GM21367 (cell line): ENCODE measurements around the gene CENPM.

Source experiments
- ATAC-seq: cut with Tn5 transposase; IDR thresholded peaks from one replicate; pipeline ENCODE4 v1.9.1; 2021; ENCODE audit not compliant: unreplicated experiment

The CENPM gene, protein sequence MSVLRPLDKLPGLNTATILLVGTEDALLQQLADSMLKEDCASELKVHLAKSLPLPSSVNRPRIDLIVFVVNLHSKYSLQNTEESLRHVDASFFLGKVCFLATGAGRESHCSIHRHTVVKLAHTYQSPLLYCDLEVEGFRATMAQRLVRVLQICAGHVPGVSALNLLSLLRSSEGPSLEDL

DNA sequence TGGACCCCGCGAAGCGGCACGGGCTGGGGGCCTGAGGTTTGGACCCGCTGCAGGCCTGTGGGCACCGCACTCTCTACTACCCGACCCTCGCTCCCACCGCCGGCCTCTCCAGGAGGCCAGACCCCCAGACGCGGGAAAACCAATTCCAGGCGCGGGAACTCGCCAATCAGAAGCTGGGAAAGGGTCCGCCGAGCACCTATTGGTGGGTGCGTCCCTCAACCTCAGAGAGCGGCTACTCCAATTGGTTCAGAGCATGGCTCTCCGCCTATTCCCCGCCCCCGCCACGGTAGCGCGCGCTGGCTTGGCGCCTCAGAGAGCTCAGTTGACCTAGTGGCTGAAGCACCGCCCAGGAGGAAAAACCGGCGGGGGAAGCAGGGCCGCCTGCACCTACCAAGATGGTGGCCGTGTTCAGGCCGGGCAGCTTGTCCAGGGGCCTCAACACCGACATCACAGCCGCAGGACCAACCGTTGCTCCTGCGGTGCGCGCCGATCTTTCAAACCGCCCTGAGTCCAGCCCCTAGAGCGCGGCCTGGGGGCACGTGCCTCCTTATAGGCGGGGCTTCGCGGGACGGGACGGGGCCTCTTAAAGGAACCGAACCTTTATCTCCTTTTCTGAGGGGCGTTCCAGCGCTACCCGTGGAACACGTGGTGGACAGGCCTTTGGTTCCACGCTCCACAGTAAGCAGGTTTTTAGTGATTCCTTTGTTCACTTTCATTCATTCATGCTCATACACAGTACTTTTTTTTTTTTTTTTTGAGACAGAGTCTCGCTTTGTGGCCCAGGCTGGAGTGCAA, at the start of gene CENPM:
Gene CENPM (minus strand): TSS at position 524 of the 795 bp plus-strand sequence. CDS start 76 bp downstream, at position 448.
- peak; percentile 60 for ATAC-seq

DNA sequence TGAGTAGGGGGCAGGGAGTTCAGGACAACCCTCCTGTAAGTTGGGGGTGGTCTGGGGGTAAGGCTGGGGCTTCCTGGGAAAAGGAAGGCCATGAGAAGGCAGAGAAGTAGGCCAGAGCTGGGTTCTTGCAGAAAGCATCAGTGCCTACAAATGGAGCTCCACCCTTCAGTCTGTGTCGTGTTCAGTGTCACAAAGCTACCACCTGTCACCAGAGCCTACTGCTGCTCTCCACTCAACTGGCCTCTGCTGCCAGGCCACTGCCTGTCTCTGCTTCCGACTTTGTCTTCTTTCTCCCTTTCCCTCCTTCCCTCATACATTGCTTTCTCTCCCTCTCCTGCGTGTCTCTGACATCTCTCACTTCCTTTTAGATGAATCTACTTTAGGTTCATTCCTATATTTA, 48.3 kb upstream of the CENPM start:
- ATAC-seq = no peak

DNA sequence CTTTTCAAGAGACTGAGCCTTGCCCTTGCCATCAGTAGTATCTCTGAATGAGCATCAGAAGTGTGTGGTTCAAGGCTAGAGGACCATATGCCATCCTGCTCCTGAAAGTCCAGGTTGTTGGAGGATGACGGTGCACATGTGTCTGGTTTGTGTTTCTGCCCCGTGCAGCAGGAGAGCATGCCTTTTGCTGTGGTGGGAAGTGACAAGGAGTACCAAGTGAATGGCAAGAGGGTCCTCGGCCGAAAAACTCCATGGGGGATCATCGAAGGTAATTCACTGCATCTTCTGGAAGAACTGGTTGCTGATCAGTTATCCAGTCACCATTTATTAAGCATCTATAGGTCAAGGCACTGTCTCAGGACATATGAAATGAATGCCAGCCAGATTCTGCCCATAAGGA, 45.5 kb upstream of the CENPM start:
- no peak for ATAC-seq

DNA sequence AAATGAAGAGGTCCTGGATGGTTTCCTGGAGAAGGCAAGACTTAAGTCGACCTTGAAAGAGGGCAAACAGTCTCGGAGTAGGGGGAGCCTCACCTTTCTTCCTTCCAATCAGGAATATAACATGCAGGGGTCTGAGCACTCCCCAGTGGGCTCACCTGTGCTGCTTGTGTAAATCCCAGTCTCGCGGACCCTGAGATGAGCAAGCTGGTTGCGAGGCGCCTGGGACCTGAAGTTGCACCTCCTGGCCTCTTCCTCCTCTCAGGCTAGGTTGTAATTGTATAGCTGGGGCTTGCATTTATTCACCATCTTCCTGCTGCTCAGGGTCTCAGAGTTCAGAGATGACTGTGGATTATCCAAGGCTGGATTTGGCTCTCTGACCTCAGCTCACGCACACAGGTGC, 44.2 kb upstream of the CENPM start:
- ATAC-seq = no peak

DNA sequence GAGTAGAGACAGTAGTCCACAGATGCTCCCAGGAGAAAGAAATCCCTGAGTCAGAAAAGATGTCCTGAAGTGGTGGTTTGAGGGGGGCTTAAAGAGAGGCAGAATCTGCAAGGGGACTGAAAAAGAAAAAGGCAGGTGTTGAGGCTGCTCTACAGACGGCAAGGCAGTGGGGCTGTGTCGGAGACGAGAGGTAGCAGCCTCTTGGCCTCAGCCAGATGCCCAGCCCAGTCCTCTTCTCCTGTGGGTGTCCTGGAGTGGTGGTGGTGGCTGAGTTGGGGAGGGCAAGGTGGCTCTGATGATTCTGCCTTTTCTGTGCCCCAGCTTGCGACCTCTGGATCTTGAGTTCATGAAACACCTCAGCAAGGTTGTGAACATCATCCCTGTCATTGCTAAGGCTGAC, 42.3 kb upstream of the CENPM start:
- no peak for ATAC-seq

DNA sequence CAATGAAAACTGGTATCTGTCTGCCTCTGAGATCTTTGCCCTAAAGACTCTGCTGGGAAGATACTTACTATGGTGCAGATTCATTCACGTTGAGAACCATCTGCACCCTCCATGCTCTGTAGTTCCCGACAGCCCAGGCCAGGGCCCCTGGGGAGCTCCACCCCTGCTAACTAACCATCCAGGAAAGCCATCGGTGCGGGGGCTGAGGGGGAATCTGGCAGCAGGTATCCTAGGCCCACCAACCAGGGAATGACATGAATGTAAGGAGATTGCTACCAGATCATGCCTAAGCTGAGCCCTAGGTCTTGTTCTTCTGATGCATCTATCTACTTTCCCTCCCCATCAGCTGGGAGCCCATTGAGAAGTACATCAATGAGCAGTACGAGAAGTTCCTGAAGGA, 40.3 kb upstream of the CENPM start:
- ATAC-seq = no peak

DNA sequence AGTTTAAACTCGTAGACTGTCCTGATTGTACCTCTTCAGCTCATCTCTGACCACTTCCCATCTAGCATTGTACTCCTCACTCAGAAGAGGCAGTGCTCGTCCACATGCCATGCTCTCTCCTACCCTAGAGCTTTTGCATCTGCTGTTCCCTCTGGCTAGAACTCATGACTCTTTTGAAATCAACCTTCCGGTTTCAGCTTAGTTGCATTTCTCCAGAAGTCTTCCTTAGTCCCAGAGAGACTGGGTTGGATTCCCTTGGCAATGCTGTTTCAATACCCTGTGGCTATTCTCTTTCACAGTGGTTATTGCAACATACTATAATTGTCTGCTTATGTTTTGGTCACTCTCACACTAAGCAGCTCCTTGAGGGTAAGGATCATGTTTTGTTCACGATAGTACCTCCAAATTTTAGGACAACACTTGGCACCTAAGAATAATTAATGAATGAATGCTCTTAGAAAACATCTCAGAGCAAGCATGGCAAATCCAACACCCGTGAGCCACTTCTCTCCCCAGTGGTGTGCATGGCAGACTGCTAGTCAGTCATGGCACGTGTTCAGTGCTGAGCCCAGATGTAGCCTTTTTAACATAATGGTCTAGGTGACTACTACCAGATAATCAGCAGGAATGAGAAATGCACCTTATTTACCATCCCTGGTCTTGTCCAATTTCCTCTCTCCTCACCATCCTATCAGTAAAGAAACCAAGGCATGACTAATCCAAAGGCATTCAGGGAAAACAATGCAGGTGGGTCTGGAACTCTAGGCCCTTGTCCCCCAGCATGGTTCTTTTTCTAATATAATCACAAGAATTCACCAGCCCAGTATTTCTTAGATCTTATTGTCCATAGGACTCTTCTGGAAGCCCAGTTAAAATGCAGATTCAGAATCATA, 36.8 kb upstream of the CENPM start:
- no peak for ATAC-seq

DNA sequence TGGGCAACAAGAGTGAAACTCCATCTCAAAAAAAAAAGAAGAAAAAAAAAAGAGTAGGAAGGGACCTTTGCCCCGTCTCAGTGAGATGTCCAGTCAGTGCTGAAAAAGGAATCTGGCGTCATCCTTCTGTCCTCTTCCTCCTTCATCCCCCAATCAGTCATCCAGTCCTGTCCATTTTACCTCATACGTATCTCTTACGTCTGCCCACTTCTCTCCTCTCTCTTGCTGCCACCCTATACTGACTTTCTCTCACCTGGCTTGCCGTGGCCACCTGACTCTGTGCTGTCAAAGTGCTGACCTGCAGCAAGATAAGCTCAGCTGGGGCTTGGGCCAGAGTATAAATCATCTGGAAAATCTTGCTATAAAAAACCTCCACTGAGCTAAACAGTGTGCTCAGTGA, 35.9 kb upstream of the CENPM start:
- no peak for ATAC-seq

DNA sequence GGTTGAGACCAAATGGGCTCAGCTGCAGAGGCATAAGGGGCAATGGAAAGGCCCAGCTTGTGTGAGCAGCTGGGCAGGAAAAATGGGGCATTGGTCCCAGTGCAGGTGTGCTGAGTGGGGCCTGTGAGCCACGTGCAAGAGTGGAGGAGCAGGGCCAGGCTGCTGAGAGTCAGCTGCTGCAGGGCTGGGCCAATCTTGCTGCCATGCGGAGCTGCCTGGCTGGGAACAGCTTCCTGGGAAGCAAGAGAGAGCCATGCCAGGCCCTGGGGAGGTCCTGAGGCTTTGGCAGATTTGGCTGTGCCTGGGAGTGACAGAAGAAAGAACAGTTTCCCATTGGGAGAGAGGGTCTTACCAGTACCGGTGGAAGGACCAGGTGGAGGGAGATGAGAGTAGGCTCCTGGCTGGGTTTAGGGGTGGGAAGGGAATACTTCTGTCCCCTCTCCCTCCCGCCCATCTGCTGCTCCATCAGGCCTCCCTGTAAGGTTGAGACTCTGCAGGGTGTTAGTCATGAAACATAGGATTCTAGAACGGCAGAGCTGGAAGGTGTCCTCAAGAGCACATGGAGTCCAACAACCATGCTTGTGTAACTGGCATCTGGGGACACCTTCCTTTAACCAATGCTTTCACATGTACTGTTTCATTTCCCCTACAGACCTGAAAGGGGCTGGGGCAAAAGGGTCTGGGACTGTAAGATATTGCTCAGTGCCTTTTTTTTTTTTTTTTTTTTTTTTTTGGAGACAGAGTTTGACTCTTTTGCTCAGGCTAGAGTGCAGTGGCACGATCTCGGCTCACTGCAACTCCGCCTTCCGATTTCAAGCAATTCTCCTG, 32.7 kb upstream of the CENPM start:
- ATAC-seq = no peak

DNA sequence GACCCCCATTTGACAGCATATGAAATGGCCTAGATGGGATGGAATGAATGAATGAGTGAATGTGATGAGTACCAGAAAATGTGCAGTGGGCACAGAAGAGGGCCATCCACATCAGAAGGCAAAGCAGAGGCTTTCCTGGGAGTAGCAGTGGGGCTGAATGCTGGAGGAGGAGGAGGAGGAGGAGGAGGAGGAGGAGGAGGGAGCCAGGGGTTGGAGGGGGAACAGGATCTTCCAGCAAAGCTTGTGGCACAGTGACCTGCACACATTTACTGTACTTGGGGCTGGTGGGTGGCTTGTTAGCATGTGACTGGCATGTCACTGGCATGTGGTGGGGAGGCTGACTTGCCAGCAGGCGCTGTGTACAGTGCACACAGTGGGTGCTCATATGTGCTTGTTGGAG, 31.8 kb upstream of the CENPM start:
- ATAC-seq = no peak

DNA sequence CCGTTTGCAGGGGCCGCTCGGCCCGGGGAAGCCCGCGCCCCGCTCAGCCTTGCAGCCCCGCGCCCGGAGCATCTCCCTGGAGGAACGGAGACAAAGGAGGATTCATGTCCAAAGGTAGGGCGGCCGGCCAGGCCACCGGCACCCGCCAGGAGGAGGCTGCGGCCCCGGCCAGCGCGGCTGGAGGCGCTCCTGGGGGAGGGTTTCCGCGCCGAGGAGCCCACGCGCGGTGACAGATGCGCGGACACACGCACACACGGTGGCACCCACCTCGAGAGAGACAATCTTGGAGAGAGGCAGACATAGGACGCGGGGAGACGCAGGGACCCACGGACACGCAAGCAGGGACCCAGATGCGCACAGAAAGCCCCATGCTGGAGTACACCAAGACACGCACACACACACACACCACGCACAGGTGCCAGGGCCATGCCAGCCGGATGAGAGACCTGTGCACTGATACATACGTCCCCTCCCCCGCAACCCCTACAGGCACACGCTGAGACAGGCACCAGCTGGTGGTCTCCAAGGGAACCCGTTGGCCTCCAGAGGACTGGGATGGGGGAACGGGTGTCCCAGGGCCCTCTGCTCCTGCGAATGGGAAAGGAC, 30.1 kb upstream of the CENPM start:
- no peak for ATAC-seq

DNA sequence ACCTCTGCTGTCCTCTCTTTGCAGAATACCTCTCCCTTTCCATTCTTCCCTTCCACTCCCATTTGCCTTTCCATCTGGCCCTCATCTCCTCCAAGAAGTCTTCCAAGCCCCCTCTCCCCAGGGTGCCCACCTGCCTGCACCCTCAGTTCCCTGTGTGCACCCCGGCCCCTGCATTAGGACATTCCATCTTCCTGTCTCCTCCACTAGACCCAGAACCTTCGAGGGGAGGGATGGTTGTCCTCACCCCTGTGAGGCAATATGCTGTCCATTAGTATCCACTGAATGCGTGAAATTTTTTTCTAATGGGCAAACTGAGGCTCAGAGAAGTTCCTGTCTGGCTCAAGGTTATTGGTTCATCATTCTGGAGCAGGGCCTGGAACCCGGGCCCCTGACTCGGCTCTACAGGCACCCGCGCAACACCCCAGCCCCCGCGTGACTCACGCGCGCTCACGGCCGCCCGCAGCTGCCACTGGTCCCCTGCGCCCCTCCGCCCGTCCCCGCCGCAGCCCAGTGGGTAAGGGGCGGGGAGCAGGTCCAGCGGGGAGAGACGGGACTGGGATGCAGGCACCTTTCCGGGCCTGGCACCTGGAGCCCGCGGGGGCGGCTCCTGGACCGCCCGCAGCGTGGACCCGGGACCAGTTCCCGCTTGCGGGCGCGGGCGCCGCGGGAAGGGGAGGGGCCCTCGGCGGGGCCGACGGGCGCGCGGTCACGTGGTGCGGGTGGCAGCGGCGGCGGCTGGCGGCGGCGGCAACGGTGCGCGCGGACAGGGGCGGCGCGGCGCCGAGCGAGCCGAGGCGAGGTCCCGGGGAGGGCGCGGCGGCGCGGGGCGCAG, 29.3 kb upstream of the CENPM start:
- no peak for ATAC-seq

DNA sequence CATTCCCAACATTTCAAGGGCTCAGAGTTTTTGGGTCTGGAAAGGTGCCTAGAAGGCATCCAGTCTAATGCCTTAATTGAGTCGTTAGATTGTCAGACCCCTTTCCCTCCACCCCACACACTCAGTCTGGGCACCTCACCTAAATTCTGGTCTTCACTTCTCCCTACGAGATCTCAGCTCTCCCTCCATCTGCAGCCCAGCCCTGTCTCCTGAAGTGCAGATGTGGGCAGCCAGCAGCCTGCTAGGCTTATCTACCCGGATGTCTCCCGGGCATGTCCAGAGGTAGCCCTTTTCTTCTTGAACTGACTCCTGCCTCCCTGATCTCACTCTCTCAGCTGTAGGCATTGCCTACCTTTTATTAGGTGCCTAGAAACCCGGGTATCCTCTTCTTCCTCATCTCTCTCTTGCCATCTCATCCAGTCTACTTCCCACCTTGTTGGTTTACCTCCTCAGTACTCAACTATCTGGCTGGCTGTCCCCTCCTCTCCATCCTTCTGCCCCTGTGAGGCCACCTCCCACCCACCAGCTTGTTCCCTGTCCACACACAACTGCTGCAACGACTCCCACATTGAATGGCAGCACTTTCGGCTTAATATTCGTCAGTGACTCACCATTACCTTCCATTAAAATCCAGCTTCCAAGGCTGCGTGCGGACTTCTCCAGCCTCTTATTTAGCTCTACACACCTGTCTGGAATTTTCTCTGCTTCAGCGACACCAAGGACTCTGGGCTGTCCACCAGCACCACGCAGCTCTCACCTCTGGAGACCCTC, 28.5 kb upstream of the CENPM start:
- no peak for ATAC-seq

DNA sequence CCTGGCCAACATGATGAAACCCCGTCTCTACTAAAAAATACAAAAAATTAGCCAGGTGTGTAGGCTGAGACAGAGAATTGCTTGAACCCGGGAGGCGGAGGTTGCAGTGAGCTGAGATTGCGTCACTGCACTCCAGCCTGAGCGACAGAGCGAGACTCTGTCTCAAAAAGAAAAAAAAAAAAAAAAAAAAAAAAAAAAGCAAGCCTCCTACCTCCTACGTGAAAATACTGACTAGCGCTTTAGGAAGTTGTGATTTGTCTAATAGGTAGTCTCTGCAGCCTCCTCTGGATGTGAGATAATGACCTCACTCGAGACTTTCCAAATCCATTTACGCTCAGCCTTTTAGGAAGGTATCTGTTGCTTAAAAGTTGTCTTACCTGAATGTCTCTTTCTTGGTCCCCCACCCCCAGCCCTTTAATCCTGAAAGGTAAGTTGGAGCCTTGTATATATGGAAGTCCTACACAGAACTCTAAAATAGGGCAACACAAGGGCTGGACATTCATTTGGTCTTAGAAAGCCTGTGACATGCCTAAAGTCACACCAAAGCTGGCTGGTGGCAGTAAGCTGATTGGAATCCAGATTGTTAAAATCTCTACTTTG, 27.8 kb upstream of the CENPM start:
- no peak for ATAC-seq

DNA sequence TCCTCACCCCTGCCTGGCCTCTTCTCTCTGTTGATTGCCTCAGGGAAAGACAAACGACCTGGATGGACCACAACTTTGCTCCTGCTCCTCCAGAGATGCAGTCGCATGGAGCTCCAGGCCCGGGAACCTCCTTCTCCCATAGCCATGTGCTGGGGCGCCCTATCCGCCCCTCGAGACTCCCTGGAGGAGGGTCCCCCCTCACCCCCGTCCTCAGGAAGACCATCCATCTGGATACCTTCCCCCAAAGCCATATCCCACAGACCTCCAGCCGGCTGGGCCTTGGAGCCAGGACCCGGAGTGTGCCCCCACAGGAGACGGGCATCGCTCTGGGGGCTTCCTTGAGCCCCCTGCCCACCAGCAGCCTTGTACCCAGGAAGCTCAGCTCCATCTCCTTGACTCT, 24.5 kb upstream of the CENPM start:
- ATAC-seq = no peak

DNA sequence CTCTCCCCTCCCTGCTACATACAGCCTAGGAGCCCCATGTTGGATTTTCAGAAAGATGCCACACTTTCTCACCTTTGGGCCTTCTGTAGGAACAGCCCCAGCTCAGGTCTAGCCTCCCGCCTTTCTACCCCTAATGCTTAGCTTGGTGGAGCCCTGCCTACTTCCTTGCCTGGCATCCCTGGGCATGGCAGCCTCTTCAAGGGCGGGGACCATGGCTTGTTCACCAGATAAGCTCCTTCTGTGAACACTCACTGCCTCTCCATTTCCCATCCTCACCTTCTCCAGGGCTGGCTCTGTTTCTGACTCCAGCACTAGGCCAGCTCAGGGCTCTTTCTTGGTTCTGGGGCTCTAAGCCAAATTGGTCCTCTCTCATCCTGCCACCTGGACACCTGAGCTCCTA, 23.6 kb upstream of the CENPM start:
- ATAC-seq = no peak

DNA sequence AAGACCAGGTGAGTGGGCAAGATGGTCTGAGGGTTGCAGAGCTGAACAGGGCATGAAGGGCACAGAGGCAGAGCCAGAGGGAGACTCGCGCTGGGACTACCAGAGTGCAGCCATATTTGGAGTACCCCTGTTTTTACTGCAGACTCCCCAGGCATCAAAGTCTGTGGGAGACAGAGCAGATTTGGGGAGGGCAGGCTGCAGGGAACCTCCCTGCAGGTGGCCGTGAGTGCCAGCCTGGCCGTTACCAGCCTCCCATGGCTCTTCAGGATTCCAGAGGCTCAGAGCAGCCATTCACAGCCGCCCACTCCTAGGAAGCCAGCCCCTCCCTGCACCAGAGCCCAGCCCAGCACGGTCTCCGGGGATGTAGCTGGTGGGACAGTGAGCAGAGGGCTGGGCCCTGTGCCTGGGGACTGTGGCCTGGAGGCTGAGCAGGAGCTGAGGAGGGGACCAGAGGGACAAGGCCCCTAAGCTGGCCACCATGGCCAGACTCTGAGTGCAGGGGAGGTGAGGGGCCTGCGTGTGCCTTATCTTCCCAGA, 22.2 kb upstream of the CENPM start, which contains the start of gene SEPTIN3:
Gene SEPTIN3 (plus strand): TSS at position 334 of the 537 bp plus-strand sequence. CDS start 2,050 bp downstream, outside the sequence.
- no peak for ATAC-seq

DNA sequence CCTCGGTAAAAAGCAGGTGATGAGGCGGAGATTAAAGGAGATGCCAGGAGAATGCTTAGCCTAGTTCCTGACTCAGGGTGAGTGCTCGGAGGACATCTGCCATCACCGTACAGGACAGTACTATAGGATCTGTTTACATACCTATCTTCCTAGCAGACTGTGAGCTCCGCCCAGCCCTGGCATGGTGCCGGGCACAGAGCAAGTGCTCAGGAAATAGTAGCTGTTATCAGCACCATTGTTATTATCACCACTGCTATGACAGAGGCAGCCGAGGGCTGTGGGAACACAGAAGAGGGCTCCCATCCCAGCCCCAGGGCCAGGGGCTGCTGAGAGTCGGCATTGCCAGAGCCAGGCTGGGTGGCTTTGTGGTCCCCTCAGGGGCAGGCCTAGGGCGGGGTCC, 21.6 kb upstream of the CENPM start:
- no peak for ATAC-seq
